ENCODE measurements around the gene IL17B.

DNA sequence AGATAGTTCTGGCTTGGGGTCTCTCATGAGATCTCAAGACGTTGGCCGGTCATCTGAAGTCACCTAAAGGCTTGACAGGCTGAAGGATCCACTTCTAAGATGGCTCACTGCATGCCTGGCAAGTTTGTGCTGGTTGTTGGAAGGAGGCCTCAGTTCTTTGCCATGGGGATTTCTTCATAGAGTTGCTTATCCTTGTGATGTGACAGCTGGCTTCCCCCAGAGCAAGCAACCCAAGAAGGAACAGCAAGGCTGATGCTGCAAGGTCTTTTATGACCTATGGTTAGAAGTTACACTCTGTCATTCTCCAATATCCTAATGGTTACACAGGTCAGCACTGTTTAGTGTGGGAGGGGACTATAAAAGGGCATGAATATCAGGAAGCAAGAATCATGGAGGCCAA is 54.5 kb downstream of the IL17B start:
- TF ChIP-seq, protein P1, sequence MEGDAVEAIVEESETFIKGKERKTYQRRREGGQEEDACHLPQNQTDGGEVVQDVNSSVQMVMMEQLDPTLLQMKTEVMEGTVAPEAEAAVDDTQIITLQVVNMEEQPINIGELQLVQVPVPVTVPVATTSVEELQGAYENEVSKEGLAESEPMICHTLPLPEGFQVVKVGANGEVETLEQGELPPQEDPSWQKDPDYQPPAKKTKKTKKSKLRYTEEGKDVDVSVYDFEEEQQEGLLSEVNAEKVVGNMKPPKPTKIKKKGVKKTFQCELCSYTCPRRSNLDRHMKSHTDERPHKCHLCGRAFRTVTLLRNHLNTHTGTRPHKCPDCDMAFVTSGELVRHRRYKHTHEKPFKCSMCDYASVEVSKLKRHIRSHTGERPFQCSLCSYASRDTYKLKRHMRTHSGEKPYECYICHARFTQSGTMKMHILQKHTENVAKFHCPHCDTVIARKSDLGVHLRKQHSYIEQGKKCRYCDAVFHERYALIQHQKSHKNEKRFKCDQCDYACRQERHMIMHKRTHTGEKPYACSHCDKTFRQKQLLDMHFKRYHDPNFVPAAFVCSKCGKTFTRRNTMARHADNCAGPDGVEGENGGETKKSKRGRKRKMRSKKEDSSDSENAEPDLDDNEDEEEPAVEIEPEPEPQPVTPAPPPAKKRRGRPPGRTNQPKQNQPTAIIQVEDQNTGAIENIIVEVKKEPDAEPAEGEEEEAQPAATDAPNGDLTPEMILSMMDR (IDR thresholded peaks at IDR 0.05; ENCODE audit: low read depth, low read length, poor library complexity, severe bottlenecking) = no peak
- no peak for TF ChIP-seq EZH2phosphoT487 (IDR thresholded peaks at IDR 0.05; ENCODE audit: borderline replicate concordance, low read length)

All from DOHH2 (cell line).